ENCODE measurements around the gene AGBL1. TPM values are rescaled to one million over a fixed set of nuclear protein-coding genes. Genes with fewer than 3 reads are reported as not detected.

Gene AGBL1
- total RNA-seq, 1 experiment from 2014 or later: not detected

DNA sequence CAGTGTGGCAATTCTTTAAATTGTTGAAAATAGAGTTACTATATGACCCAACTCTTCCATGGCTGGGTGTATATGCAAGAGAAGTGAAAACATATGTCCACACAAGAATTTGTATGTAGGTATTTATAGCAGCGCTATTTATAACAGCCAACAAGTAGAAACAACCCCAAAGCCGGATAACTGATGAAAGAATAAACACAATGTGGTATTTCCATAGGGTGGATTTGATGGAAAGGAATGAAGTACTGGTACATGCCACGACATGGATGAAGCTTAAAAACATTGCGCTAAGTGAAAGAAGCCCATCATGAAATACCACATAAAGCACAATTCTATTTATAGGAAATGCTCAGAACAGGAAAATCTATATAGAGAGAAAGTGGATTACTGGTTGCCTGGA lies 554.5 kb downstream of the AGBL1 start:
- Histone ChIP-seq H3K4me2 (ENCODE audit: low read depth, low read length, poor library complexity, severe bottlenecking) (no peak overlapping the region), H3K4me3 (ENCODE audit: low read length) (no peak overlapping the region), H3K36me3 (ENCODE audit: insufficient read depth, low read length) (no peaks in the 10 kb centered on the region), H4K20me1 (ENCODE audit: insufficient read depth, low read depth, low read length) (no peaks in the 10 kb centered on the region), H3K9me3 (ENCODE audit: low read length) (no peaks in the 10 kb centered on the region), H3K27me3 (ENCODE audit: low read length) (no peaks in the 10 kb centered on the region), H3K9me2 (replicated peaks; ENCODE audit: insufficient read depth, low read length) (no peaks in the 10 kb centered on the region), H2AFZ (ENCODE audit: low read length) (no peak overlapping the region), H3K27ac (ENCODE audit: low read length) (no peak overlapping the region), H3K9ac (ENCODE audit: low read length) (no peak overlapping the region), H3K4me1 (ENCODE audit: low read length) (no peaks in the 10 kb centered on the region), H3K79me2 (ENCODE audit: low read length) (no peaks in the 10 kb centered on the region)
- no peak for DNase-seq

DNA sequence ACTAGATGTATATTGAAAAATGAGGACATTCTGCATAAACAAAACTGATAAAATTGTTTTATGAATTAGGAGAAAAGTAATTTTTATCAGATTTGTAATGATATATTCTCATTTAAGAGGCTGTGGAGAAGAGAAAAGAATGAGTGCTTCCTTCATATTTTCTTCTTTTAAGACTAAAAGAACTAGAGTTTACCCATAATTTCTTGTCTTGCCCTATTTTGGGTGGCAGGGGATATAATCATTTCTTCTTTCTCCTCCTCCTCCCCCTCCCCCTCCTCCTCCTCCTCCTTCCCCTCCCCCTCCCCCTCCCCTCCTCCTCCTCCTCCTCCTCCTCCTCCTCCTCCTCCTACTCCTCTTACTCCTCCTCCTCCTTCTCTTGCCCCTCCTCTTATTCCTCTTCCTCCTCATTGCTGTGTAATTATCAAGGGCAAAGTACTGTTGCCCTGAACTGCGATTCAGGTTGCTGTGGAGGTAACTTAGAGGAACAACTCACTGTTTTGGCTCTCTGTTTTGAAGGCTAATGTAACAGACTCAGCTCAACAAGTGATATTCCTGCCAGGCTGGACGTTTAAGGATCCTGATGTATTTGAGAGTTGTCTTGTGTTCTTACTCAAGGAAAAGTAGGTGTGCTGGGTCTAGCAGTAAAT lies 555.4 kb downstream of the AGBL1 start:
- Histone ChIP-seq H3K27ac (ENCODE audit: low read length) (no peak overlapping the region), H3K9me2 (replicated peaks; ENCODE audit: insufficient read depth, low read length) (no peaks in the 10 kb centered on the region), H3K4me2 (ENCODE audit: low read depth, low read length, poor library complexity, severe bottlenecking) (no peak overlapping the region), H3K79me2 (ENCODE audit: low read length) (no peaks in the 10 kb centered on the region), H3K9ac (ENCODE audit: low read length) (no peak overlapping the region), H3K4me3 (ENCODE audit: low read length) (no peak overlapping the region), H3K36me3 (ENCODE audit: insufficient read depth, low read length) (no peaks in the 10 kb centered on the region), H3K4me1 (ENCODE audit: low read length) (no peaks in the 10 kb centered on the region), H2AFZ (ENCODE audit: low read length) (no peak overlapping the region), H3K9me3 (ENCODE audit: low read length) (no peaks in the 10 kb centered on the region), H3K27me3 (ENCODE audit: low read length) (no peaks in the 10 kb centered on the region), H4K20me1 (ENCODE audit: insufficient read depth, low read depth, low read length) (no peaks in the 10 kb centered on the region)
- DNase-seq: no peak

DNA sequence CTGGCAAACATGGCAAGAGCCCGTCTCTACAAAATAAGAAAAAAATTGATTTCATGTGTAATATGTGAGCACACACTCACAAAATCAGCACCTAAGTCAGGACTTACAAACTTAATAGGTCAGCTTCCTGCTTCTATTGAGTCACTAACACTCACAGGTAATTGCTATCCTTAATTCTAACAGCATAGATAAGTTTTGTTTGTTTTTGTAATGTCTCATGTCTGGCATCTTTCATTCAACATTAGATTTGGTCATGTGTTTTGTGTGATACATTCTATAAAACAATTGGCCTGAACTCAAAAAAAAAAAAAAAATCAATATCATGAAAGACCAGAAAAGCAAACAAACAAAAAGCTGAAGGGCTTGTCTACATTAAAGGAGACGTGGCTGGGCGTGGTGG lies 564.7 kb downstream of the AGBL1 start:
- Histone ChIP-seq H3K9ac (ENCODE audit: low read length) (no peak overlapping the region), H4K20me1 (ENCODE audit: insufficient read depth, low read depth, low read length) (no peaks in the 10 kb centered on the region), H3K4me3 (ENCODE audit: low read length) (no peak overlapping the region), H3K27ac (ENCODE audit: low read length) (no peak overlapping the region), H3K79me2 (ENCODE audit: low read length) (no peaks in the 10 kb centered on the region), H3K9me2 (replicated peaks; ENCODE audit: insufficient read depth, low read length) (no peaks in the 10 kb centered on the region), H3K9me3 (ENCODE audit: low read length) (peaks cover 6% of the 10 kb centered on the region), H3K4me2 (ENCODE audit: low read depth, low read length, poor library complexity, severe bottlenecking) (no peak overlapping the region), H3K4me1 (ENCODE audit: low read length) (no peaks in the 10 kb centered on the region), H3K36me3 (ENCODE audit: insufficient read depth, low read length) (no peaks in the 10 kb centered on the region), H3K27me3 (ENCODE audit: low read length) (no peaks in the 10 kb centered on the region), H2AFZ (ENCODE audit: low read length) (no peak overlapping the region)
- DNase-seq: no peak

DNA sequence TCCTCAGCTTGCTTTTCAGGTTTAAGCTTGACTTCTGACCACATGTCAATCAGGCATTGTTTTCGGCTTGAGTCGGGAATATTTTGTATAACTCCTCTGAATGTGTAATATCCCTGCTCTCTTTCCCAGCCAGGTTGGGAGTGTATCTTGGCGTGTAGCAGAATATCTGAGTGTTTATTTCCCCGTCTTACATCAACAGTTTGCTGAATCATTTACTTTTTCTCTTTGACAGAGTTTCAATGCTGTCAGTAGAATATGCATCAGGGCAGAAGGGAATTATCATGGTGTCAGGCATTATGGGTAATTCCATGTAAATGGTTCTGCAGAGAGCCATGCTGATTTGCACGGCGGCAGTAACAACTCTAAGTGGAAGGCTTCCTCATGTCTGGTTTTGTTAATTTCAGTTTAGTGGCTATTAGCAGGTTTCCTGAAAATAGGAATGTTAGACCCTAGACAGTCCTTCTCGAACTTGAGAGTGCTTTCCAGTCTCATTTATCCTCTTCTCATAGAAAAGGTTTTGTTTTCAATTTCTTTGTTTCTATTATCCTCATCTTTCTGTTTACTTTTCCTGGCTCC lies 566.3 kb downstream of the AGBL1 start:
- no peaks in the 10 kb centered on the region for H3K79me2 ChIP-seq (ENCODE audit: low read length)
- no peak for DNase-seq
- H3K27ac ChIP-seq (ENCODE audit: low read length): no peak overlapping the region
- no peaks in the 10 kb centered on the region for H3K27me3 ChIP-seq (ENCODE audit: low read length)
- H3K36me3 ChIP-seq (ENCODE audit: insufficient read depth, low read length): no peaks in the 10 kb centered on the region
- no peak overlapping the region for H3K9ac ChIP-seq (ENCODE audit: low read length)
- H3K9me2 ChIP-seq (replicated peaks; ENCODE audit: insufficient read depth, low read length): no peaks in the 10 kb centered on the region
- no peak overlapping the region for H3K4me3 ChIP-seq (ENCODE audit: low read length)
- H3K9me3 ChIP-seq (ENCODE audit: low read length): peaks cover 9% of the 10 kb centered on the region
- H3K4me2 ChIP-seq (ENCODE audit: low read depth, low read length, poor library complexity, severe bottlenecking): no peak overlapping the region
- H4K20me1 ChIP-seq (ENCODE audit: insufficient read depth, low read depth, low read length): no peaks in the 10 kb centered on the region
- no peak overlapping the region for H2AFZ ChIP-seq (ENCODE audit: low read length)
- H3K4me1 ChIP-seq (ENCODE audit: low read length): no peaks in the 10 kb centered on the region

DNA sequence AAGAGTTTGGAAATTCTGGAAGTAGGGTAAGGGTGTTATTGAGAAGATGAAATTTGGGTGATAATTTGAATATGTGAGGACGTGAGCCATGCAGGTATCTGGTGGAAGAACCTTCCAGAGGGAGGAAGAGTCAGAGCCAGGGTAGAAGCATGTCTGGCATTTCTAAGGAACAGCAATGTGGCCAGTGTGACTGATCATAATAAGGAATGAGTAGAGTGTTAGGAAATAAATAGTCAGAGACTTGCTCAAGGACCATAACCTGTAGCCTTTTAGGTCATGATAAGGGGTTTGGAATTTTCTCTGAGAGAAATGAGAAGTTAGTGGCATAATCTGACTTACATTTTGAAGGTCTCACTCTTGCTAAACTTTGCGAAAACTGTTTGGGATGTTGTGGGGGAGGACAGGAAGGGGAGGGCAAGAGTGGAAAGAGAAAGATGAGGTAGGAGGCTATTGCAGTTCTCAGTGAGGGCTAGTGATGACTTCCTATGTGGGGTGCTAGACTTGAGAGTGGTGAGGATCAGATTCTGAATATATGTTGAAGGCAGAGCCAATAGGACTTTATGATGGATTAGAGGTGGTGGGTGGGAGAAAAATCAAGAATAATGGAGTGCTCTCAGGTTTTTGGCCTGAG lies 568.3 kb downstream of the AGBL1 start:
- Histone ChIP-seq H3K27me3 (ENCODE audit: low read length) (no peaks in the 10 kb centered on the region), H3K9ac (ENCODE audit: low read length) (no peak overlapping the region), H3K79me2 (ENCODE audit: low read length) (no peaks in the 10 kb centered on the region), H3K9me2 (replicated peaks; ENCODE audit: insufficient read depth, low read length) (no peaks in the 10 kb centered on the region), H3K27ac (ENCODE audit: low read length) (no peak overlapping the region), H3K4me1 (ENCODE audit: low read length) (no peaks in the 10 kb centered on the region), H3K36me3 (ENCODE audit: insufficient read depth, low read length) (no peaks in the 10 kb centered on the region), H4K20me1 (ENCODE audit: insufficient read depth, low read depth, low read length) (no peaks in the 10 kb centered on the region), H3K4me3 (ENCODE audit: low read length) (no peak overlapping the region), H3K4me2 (ENCODE audit: low read depth, low read length, poor library complexity, severe bottlenecking) (no peak overlapping the region), H3K9me3 (ENCODE audit: low read length) (peaks cover 9% of the 10 kb centered on the region), H2AFZ (ENCODE audit: low read length) (no peak overlapping the region)
- no peak for DNase-seq

DNA sequence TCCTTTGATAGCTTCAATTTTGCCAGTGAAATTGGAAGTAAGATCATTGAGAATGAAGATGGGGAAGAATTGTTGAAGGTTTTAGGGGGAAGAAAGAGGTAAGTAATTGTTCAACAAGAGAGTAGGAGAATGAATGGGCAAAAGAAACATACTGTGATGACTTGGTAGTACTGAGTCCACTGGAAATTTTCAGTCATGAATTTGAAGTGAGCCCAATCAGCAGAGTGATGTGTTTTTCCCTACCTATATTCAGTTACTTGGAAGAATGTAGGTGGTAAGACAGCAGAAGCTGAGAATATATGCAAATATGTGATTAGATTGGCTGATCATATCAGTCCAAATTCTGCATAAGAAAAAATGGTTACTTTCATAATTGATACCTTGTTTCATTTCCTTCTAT lies 569.6 kb downstream of the AGBL1 start:
- Histone ChIP-seq H3K4me3 (ENCODE audit: low read length) (no peak overlapping the region), H4K20me1 (ENCODE audit: insufficient read depth, low read depth, low read length) (no peaks in the 10 kb centered on the region), H3K79me2 (ENCODE audit: low read length) (no peaks in the 10 kb centered on the region), H3K4me2 (ENCODE audit: low read depth, low read length, poor library complexity, severe bottlenecking) (no peak overlapping the region), H3K4me1 (ENCODE audit: low read length) (no peaks in the 10 kb centered on the region), H3K27me3 (ENCODE audit: low read length) (no peaks in the 10 kb centered on the region), H3K36me3 (ENCODE audit: insufficient read depth, low read length) (no peaks in the 10 kb centered on the region), H2AFZ (ENCODE audit: low read length) (no peak overlapping the region), H3K9ac (ENCODE audit: low read length) (no peak overlapping the region), H3K27ac (ENCODE audit: low read length) (no peak overlapping the region), H3K9me2 (replicated peaks; ENCODE audit: insufficient read depth, low read length) (no peaks in the 10 kb centered on the region), H3K9me3 (ENCODE audit: low read length) (peaks cover 9% of the 10 kb centered on the region)
- DNase-seq: no peak

DNA sequence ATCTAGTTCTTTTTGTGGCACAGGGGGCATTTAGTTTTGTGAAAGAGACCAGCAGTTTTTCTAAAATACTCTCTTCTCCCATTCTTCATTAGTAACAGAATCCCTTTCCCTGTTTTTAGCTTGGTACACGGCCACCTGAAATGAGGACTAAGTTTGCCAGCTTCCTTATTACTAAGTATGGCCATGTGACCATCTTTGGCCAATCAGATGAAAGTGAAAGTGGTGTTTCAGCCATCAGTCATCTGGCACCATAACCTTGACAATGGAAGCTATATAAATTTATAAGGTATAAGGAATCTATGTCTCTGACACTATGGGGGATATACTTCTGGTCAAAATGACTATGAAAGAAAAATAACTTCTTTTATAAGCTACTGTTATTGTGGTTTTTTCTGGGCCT lies 570.4 kb downstream of the AGBL1 start:
- Histone ChIP-seq H4K20me1 (ENCODE audit: insufficient read depth, low read depth, low read length) (no peaks in the 10 kb centered on the region), H3K9me3 (ENCODE audit: low read length) (peaks cover 9% of the 10 kb centered on the region), H3K9me2 (replicated peaks; ENCODE audit: insufficient read depth, low read length) (no peaks in the 10 kb centered on the region), H3K4me3 (ENCODE audit: low read length) (no peak overlapping the region), H3K27ac (ENCODE audit: low read length) (no peak overlapping the region), H3K79me2 (ENCODE audit: low read length) (no peaks in the 10 kb centered on the region), H3K36me3 (ENCODE audit: insufficient read depth, low read length) (no peaks in the 10 kb centered on the region), H3K4me2 (ENCODE audit: low read depth, low read length, poor library complexity, severe bottlenecking) (peak overlapping the region; percentile 12), H2AFZ (ENCODE audit: low read length) (peak overlapping the region; percentile 5; the same call in 1 of the 2 replicates), H3K9ac (ENCODE audit: low read length) (no peak overlapping the region), H3K27me3 (ENCODE audit: low read length) (no peaks in the 10 kb centered on the region), H3K4me1 (ENCODE audit: low read length) (no peaks in the 10 kb centered on the region)
- peak; percentile 61 for DNase-seq

DNA sequence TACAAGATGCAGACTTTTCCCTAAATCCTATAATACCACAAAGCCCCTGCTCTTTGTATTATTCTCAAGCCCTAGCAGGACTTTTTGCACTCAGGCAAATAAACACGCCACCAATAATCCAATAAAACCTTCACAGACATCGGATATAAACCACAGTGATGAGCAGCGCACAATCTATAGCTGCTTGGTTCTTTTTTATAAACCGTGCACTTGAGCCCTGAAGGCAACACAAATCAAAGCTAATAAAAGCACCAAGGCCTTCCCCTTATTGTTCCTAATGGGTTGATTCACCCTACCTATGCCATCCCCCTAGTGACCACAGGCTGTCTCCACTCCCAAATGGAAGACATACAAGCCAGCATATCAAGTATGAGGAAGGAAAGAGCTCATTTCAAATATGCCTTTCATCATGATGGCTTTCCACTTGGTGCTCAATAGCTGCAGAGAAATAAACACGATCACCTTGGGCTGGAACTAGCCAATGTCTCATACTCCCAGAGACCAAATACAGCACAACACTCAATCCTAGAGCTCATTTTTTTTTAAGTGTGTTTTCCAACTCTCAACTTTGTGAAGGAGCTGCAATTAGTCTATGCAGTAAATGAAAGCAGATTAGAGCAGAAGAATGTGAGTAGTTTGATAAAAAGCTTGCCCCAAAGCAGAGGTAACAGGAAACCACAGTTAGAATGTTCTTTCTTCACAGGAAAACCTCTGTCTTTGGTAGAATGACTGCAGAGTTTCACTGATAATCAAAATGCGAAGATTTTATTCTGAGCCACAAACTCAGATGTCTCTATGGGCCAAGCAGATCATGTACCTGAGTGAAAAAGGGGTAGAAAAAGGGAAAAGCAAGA lies 573.9 kb downstream of the AGBL1 start:
- no peaks in the 10 kb centered on the region for H3K79me2 ChIP-seq (ENCODE audit: low read length)

More for the DNA sequence above, 573.9 kb downstream of the AGBL1 start:
- Histone ChIP-seq H3K9me3 (ENCODE audit: low read length) (peaks cover 2% of the 10 kb centered on the region; the same call in 1 of the 2 replicates), H3K27ac (ENCODE audit: low read length) (no peak overlapping the region), H4K20me1 (ENCODE audit: insufficient read depth, low read depth, low read length) (no peaks in the 10 kb centered on the region), H3K9me2 (replicated peaks; ENCODE audit: insufficient read depth, low read length) (no peaks in the 10 kb centered on the region), H3K4me1 (ENCODE audit: low read length) (no peaks in the 10 kb centered on the region), H3K27me3 (ENCODE audit: low read length) (no peaks in the 10 kb centered on the region), H3K36me3 (ENCODE audit: insufficient read depth, low read length) (no peaks in the 10 kb centered on the region), H3K9ac (ENCODE audit: low read length) (no peak overlapping the region), H3K4me2 (ENCODE audit: low read depth, low read length, poor library complexity, severe bottlenecking) (no peak overlapping the region), H3K4me3 (ENCODE audit: low read length) (no peak overlapping the region), H2AFZ (ENCODE audit: low read length) (no peak overlapping the region)
- no peak for DNase-seq
